ENCODE results near the gene COL6A1. TPM values are rescaled to one million over a fixed set of nuclear protein-coding genes. Genes with fewer than 3 reads are reported as not detected.

COL6A1 gene
- polyA plus RNA-seq, 1 of the 3 experiments (the other 2 are of a cell fraction): 107 TPM

GRCh38 chr21:45964649-45965048, 16.9 kb upstream of the COL6A1 start:
- POLR2A ChIA-PET: no interaction called here
- no peak for TF ChIP-seq MXI1 (IDR thresholded peaks at IDR 0.05; ENCODE audit: low read depth, low read length)
- TF ChIP-seq RAD21 (IDR thresholded peaks at IDR 0.05; ENCODE audit: low read length): no peak
- TF ChIP-seq TAF1 (IDR thresholded peaks at IDR 0.05; ENCODE audit: borderline replicate concordance, low read depth, low read length): no peak
- TF ChIP-seq MEF2A (IDR thresholded peaks at IDR 0.05; ENCODE audit: borderline replicate concordance, low read depth): no peak
- TF ChIP-seq YY1 (IDR thresholded peaks at IDR 0.05; ENCODE audit: low read depth): no peak
- no peak for TF ChIP-seq TEAD4 (IDR thresholded peaks at IDR 0.05; ENCODE audit: borderline replicate concordance, insufficient read depth)
- no peak for TF ChIP-seq ZBTB33 (IDR thresholded peaks at IDR 0.05; ENCODE audit: borderline replicate concordance, low read depth)
- TF ChIP-seq TCF12 (IDR thresholded peaks at IDR 0.05): no peak
- TF ChIP-seq GATA2 (CRISPR knock-in tag; IDR thresholded peaks at IDR 0.05): no peak
- TF ChIP-seq SMC3 (IDR thresholded peaks at IDR 0.05; ENCODE audit: low read depth, low read length): no peak
- no peak for TF ChIP-seq CHD2 (IDR thresholded peaks at IDR 0.05; ENCODE audit: low read length, partially characterized antibody)
- TF ChIP-seq MAX (IDR thresholded peaks at IDR 0.05; ENCODE audit: low read depth): no peak
- TF ChIP-seq NRF1 (IDR thresholded peaks at IDR 0.05; ENCODE audit: low read depth, low read length): no peak
- TF ChIP-seq EP300 (IDR thresholded peaks at IDR 0.05; ENCODE audit: borderline replicate concordance in 1 of 2, low read depth in 1 of 2, low read length in 1 of 2): no peak
- no peak for TF ChIP-seq FOXJ3 (CRISPR knock-in tag; IDR thresholded peaks at IDR 0.05)
- TF ChIP-seq RXRA (IDR thresholded peaks at IDR 0.05; ENCODE audit: borderline replicate concordance, low read depth): no peak
- TF ChIP-seq PBX3 (IDR thresholded peaks at IDR 0.05): no peak
- TF ChIP-seq ELF1 (IDR thresholded peaks at IDR 0.05): no peak
- TF ChIP-seq CTCF (IDR thresholded peaks at IDR 0.05): no peak
- no peak for TF ChIP-seq REST (IDR thresholded peaks at IDR 0.05; ENCODE audit: low read depth, low read length)
- H3K9me2 ChIP-seq: no peaks in the 10 kb centered on the region
- H4K20me1 ChIP-seq (ENCODE audit: insufficient read depth): no peaks in the 10 kb centered on the region
- H3K27me3 ChIP-seq (ENCODE audit: insufficient read depth): no peaks in the 10 kb centered on the region
- CTCF ChIA-PET: interaction anchor here (1.3 to 2.7 kb wide), 2 partner anchors 8 to 133 kb away, joined by 3 to 9 read pairs; no protein-coding TSS in a partner anchor
- H2AFZ ChIP-seq (ENCODE audit: low read depth): no peak overlapping the region
- no peaks in the 10 kb centered on the region for H3K36me3 ChIP-seq (replicated peaks in 1 of 2; ENCODE audit: control insufficient read depth in 1 of 2, insufficient read depth in 2 of 2, low read length in 1 of 2)
- no peak overlapping the region for H3K9ac ChIP-seq
- H3K4me2 ChIP-seq: no peak overlapping the region
- no peaks in the 10 kb centered on the region for H3K9me3 ChIP-seq
- no peaks in the 10 kb centered on the region for H3F3A ChIP-seq (replicated peaks; ENCODE audit: insufficient read depth)
- no peaks in the 10 kb centered on the region for H3K4me1 ChIP-seq (ENCODE audit: control insufficient read depth in 1 of 2, insufficient read depth in 2 of 2, low read depth in 1 of 2, low read length in 1 of 2)
- WGBS (ENCODE audit: low lambda C conversion rate): 0% methylated on average over 1 of the region's 1 CpG
- no peak overlapping the region for H3K4me3 ChIP-seq (ENCODE audit: low read depth in 2 of 2, low read length in 1 of 2)
- H3K79me2 ChIP-seq (ENCODE audit: insufficient read depth): no peaks in the 10 kb centered on the region
- no peak for DNase-seq
- no peak overlapping the region for H3K27ac ChIP-seq (ENCODE audit: low read depth in 2 of 2, low read length in 1 of 2)
